HepG2 (cell line): Measurements from ENCODE around the gene LRP1-AS. TPM values are rescaled to one million over a fixed set of nuclear protein-coding genes. Genes with fewer than 3 reads are reported as not detected.

Experiments used
- ATAC-seq: fragments of 200-7000 bp; cut with Tn5 transposase; 3 replicates; pipeline ENCODE4 v1.9.1; 2020; ENCODE audit warnings: mild to moderate bottlenecking, moderate library complexity
- BruUV-seq: library from RNA; stranded (reverse); fragments of 400-500 nt; replicated peaks from 2 replicates; lab custom pipeline; 2021; lab: Mats Ljungman, UMichigan
- CTCF ChIA-PET: fragments of 300-600 bp; formaldehyde crosslinking; extraction: SDS; loops from one replicate; lab custom pipeline; 2021; ENCODE audit warnings: low total read pairs, inconsistent platforms, low intra/inter-chr PET ratio; lab: Yijun Ruan, JAX
- POLR2A ChIA-PET: fragments of 350-600 bp; sonication (Branson Sonifier 250); formaldehyde crosslinking; loops from one replicate; lab custom pipeline; 2020; ENCODE audit warnings: antibody characterized with exemption, inconsistent platforms; lab: Yijun Ruan, JAX
- DNase-seq: peaks from one replicate; pipeline ENCODE4 v3.0.0-alpha.2; 2015; ENCODE audit warnings: low spot score
- FAIRE-seq: peaks from 3 replicates; lab custom pipeline; 2011; peaks lifted over from hg19 to GRCh38; lab: Jason Lieb, UNC
- H2AFZ ChIP-seq: one replicate; pipeline ENCODE4 v1.6.1; 2011; ENCODE audit warnings: low read length, inconsistent platforms
- H3K27ac ChIP-seq: fragments of 300-600 bp; 3 replicates; pipeline ENCODE4 v1.8.0; 2011; ENCODE audit warnings: mixed run types, mild to moderate bottlenecking, mixed read lengths, low read length, inconsistent platforms; ENCODE audit not compliant: insufficient read depth; ENCODE audit errors: extremely low read length
- H3K27me3 ChIP-seq, 2 experiments: fragments of 200-600 bp in 1 of 2; 2 replicates in 1 of 2; 3 replicates in 1 of 2; pipeline versions ENCODE4 v1.6.0 to v1.8.0; 2011; ENCODE audit warnings: low read length in 2 of 2, mild to moderate bottlenecking in 2 of 2, moderate library complexity in 2 of 2, inconsistent platforms in 1 of 2; ENCODE audit not compliant: insufficient read depth in 2 of 2, control insufficient read depth in 1 of 2
- H3K36me3 ChIP-seq, 2 experiments: fragments of 200-600 bp in 1 of 2; replicated peaks in 1 of 2; 2 replicates in 1 of 2; 3 replicates in 1 of 2; pipeline versions ENCODE4 v1.5.1 to v1.8.0; 2011; ENCODE audit warnings: low read length in 2 of 2, inconsistent platforms in 1 of 2; ENCODE audit not compliant: insufficient read depth in 2 of 2, control insufficient read depth in 1 of 2
- H3K4me1 ChIP-seq: 2 replicates; pipeline ENCODE4 v1.5.1; 2012; ENCODE audit warnings: low read length, inconsistent platforms; ENCODE audit not compliant: insufficient read depth
- H3K4me2 ChIP-seq: 2 replicates; pipeline ENCODE4 v1.6.0; 2011; ENCODE audit warnings: low read depth, low read length, inconsistent platforms
- H3K4me3 ChIP-seq, 3 experiments: fragments of 200-600 bp in 1 of 3; sonication (generic), shearing (Covaris generic) in 1 of 3; replicated peaks in 1 of 3; 2 replicates each; pipeline ENCODE4 v1.5.1; 2011 to 2016; ENCODE audit warnings: low read length in 3 of 3, inconsistent platforms in 2 of 3, low read depth in 2 of 3, mild to moderate bottlenecking in 2 of 3, control low read depth in 1 of 3, mixed read lengths in 1 of 3; ENCODE audit not compliant: insufficient read depth in 1 of 3
- H3K79me2 ChIP-seq: one replicate; pipeline ENCODE4 v1.6.1; 2011; ENCODE audit warnings: low read length, inconsistent platforms; ENCODE audit not compliant: insufficient read depth
- H3K9ac ChIP-seq: 2 replicates; pipeline ENCODE4 v1.6.0; 2011; ENCODE audit warnings: mild to moderate bottlenecking, low read depth, low read length, inconsistent platforms; ENCODE audit not compliant: insufficient read depth
- H3K9me3 ChIP-seq: 2 replicates; pipeline ENCODE4 v1.5.1; 2012; ENCODE audit warnings: mild to moderate bottlenecking, low read length
- H4K20me1 ChIP-seq: 2 replicates; pipeline ENCODE4 v1.6.0; 2011; ENCODE audit warnings: inconsistent platforms, mild to moderate bottlenecking, low read length, moderate library complexity; ENCODE audit not compliant: insufficient read depth
- HNRNPK ChIP-seq: fragments of 200-400 bp; formaldehyde crosslinking; IDR thresholded peaks from 2 replicates; pipeline ENCODE4 v1.6.1; 2018; ENCODE audit warnings: low read length, low read depth, moderate library complexity, mild to moderate bottlenecking; ENCODE audit not compliant: poor library complexity, severe bottlenecking
- YEATS4 ChIP-seq: sonication (generic); formaldehyde crosslinking; IDR thresholded peaks from 2 replicates; pipeline ENCODE4 v1.4.0; 2020; ENCODE audit warnings: missing genetic modification reagents, borderline replicate concordance
- ZNF143 ChIP-seq: sonication (generic); formaldehyde crosslinking; IDR thresholded peaks from 2 replicates; pipeline ENCODE4 v1.4.0; 2020; ENCODE audit warnings: missing genetic modification reagents
- WGBS: methylation state at CpG from one replicate; pipeline ENCODE4 v1.1.6; 2017; ENCODE audit warnings: low lambda C conversion rate; 5-methylcytosine and 5-hydroxymethylcytosine counted together
- in situ Hi-C: cut with HindIII; loops from 2 replicates; pipeline ENCODE4 v1.10.0; 2017; ENCODE audit warnings: low pct_unique_long_range_greater_than_20kb; ENCODE audit not compliant: extremely low pct_ligation_motif_present
- intact Hi-C: fragments of 100-400 bp; cut with micrococcal nuclease; formaldehyde crosslinking; loops from one replicate; pipeline ENCODE4 v1.10.0; 2022; ENCODE audit not compliant: unreplicated experiment
- polyA plus RNA-seq, 8 experiments: library from polyadenylated mRNA; depleted of rRNA in 3 of 8; stranded (reverse) in 7 of 8; unstranded in 1 of 8; fragments of >200 nt; fragmentation: Illumina TruSeq in 4 of 8; extraction: Trizol in 4 of 8; gene quantifications; 2 replicates each; pipeline versions ENCODE4 v1.2.1 to v1.2.3, GENCODE V29; 2011 to 2016; ENCODE audit warnings: low read depth in 4 of 8, missing spikeins in 1 of 8, mixed read lengths in 1 of 8; ENCODE audit not compliant: insufficient read depth in 1 of 8
- total RNA-seq, 5 experiments: library from RNA; depleted of rRNA; stranded (reverse); fragments of >200 nt; fragmentation: Illumina TruSeq; extraction: Trizol; gene quantifications; 2 replicates each; pipeline ENCODE4 v1.2.3, GENCODE V29; 2016; ENCODE audit warnings: low read depth in 1 of 5
- TF ChIP-seq, protein P1 (sequence below): sonication (generic); formaldehyde crosslinking; conservative IDR thresholded peaks from 2 replicates; pipeline ENCODE4 v1.4.0; 2020; ENCODE audit warnings: missing genetic modification reagents
- TF ChIP-seq, protein P2 (sequence below), 2 experiments: sonication (generic) in 1 of 2; formaldehyde crosslinking in 1 of 2; IDR thresholded peaks; 2 replicates each; pipeline versions ENCODE4 v1.6.1 to v1.9.0; 2014 to 2022; ENCODE audit warnings: antibody characterized with exemption in 1 of 2, borderline replicate concordance in 1 of 2, inconsistent platforms in 1 of 2, low read depth in 1 of 2, missing genetic modification reagents in 1 of 2

Gene LRP1-AS
- total and polyA plus RNA-seq, 2 of the 13 experiments (the other 11 are each of a cell fraction or from before 2014, with no cell fraction given), result 0.20 TPM; not detected in 1

DNA sequence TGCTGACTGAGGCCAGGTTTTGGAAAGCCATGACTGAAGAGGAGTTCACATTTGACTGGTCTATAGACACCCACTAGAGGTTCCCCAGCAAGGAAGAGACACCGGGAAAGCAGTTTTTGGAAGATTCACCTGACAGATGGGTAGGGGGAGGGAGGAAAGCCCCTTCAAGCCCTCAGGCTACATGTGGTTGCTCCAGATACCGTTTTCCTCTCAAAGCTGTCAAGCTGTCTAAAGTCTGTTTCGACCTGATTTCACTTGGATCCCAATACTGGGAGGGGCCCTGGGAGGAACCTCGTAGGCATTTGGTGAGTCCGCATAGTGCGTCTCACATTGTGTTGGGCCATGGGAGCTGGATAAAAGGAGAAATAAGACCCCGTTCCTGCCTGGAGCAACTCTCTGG lies 20.9 kb downstream of the LRP1-AS start:
- no peak for TF ChIP-seq ZNF143 (CRISPR knock-in tag)
- TF ChIP-seq, protein P1, sequence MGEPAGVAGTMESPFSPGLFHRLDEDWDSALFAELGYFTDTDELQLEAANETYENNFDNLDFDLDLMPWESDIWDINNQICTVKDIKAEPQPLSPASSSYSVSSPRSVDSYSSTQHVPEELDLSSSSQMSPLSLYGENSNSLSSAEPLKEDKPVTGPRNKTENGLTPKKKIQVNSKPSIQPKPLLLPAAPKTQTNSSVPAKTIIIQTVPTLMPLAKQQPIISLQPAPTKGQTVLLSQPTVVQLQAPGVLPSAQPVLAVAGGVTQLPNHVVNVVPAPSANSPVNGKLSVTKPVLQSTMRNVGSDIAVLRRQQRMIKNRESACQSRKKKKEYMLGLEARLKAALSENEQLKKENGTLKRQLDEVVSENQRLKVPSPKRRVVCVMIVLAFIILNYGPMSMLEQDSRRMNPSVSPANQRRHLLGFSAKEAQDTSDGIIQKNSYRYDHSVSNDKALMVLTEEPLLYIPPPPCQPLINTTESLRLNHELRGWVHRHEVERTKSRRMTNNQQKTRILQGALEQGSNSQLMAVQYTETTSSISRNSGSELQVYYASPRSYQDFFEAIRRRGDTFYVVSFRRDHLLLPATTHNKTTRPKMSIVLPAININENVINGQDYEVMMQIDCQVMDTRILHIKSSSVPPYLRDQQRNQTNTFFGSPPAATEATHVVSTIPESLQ, result no peak
- 0 out of 2 replicates have a peak, but pooled peaks have one; percentile 6 for TF ChIP-seq YEATS4 (CRISPR knock-in tag)
- no peak for TF ChIP-seq HNRNPK
- in situ Hi-C loops (no loop called here), intact Hi-C loops (no loop called here)
- Histone ChIP-seq H3K27ac (peak overlapping the region; percentile 92), H3K79me2 (peaks cover 29% of the 10 kb centered on the region), H2AFZ (no peak overlapping the region), H3K36me3 (no peaks in the 10 kb centered on the region), H3K9me3 (no peaks in the 10 kb centered on the region), H3K4me3 (peak overlapping the region in 2 of 3 experiments; percentile 88 to 96; a peak in 2 of 6 replicates), H3K27me3 (no peaks in the 10 kb centered on the region; a peak in 1 of 5 replicates), H3K4me1 (peaks cover 30% of the 10 kb centered on the region), H3K4me2 (peak overlapping the region; percentile 76), H4K20me1 (peaks cover 8% of the 10 kb centered on the region), H3K9ac (peak overlapping the region; percentile 41)
- BruUV-seq, result no TSS peak
- CTCF ChIA-PET, result interaction anchor here (0.9 to 2.0 kb wide), 4 partner anchors 44 to 56 kb away, joined by 3 to 22 read pairs (median 10); no protein-coding TSS in a partner anchor
- FAIRE-seq, result no peak
- no peak for DNase-seq
- no peak for ATAC-seq
- POLR2A ChIA-PET, result interaction anchor here (1.5 to 16.0 kb wide), 10 partner anchors 11 to 103 kb away, joined by 10 to 827 read pairs (median 33); partner anchors contain the start of genes LRP1-AS, NEMP1, SHMT2 and STAT6
- 55% methylated on average over 7 of the region's 7 CpGs for WGBS

DNA sequence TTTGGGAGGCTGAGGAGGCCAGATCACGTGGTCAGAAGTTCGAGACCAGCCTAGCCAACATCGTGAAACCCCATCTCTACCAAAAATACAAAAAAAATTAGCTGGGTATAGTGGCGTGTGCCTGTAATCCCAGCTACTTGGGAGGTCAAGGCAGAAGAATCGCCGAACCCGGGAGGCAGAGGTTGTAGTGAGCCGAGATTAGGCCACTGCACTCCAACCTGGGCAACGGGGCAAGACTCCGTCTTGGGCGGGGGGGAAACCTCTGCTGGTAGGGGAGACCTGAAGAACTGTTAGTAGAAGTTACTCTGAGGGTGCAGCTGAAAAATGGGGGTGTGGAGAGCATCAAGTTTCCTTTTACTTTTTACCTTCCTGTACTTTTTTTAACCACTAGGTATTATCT lies 21.4 kb downstream of the LRP1-AS start:
- CTCF ChIA-PET, result interaction anchor here (0.9 to 2.0 kb wide), 3 partner anchors 45 to 56 kb away, joined by 3 to 22 read pairs (median 11); no protein-coding TSS in a partner anchor
- WGBS, result 94% methylated on average over 11 of the region's 11 CpGs
- TF ChIP-seq, protein P2, sequence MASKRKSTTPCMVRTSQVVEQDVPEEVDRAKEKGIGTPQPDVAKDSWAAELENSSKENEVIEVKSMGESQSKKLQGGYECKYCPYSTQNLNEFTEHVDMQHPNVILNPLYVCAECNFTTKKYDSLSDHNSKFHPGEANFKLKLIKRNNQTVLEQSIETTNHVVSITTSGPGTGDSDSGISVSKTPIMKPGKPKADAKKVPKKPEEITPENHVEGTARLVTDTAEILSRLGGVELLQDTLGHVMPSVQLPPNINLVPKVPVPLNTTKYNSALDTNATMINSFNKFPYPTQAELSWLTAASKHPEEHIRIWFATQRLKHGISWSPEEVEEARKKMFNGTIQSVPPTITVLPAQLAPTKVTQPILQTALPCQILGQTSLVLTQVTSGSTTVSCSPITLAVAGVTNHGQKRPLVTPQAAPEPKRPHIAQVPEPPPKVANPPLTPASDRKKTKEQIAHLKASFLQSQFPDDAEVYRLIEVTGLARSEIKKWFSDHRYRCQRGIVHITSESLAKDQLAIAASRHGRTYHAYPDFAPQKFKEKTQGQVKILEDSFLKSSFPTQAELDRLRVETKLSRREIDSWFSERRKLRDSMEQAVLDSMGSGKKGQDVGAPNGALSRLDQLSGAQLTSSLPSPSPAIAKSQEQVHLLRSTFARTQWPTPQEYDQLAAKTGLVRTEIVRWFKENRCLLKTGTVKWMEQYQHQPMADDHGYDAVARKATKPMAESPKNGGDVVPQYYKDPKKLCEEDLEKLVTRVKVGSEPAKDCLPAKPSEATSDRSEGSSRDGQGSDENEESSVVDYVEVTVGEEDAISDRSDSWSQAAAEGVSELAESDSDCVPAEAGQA (IDR thresholded peaks at IDR 0.05; ENCODE audit: low read depth), result no peak
- TF ChIP-seq, protein P2 (CRISPR knock-in tag; IDR thresholded peaks at IDR 0.05; ENCODE audit: borderline replicate concordance), result no peak
- H3K4me1 ChIP-seq, result peaks cover 25% of the 10 kb centered on the region
- H2AFZ ChIP-seq, result no peak overlapping the region
- no peak overlapping the region for H3K9ac ChIP-seq
- H3K4me2 ChIP-seq, result no peak overlapping the region
- H3K9me3 ChIP-seq, result no peaks in the 10 kb centered on the region
- H3K79me2 ChIP-seq, result peaks cover 24% of the 10 kb centered on the region
- ATAC-seq (no peak), DNase-seq (no peak), FAIRE-seq (no peak)
- BruUV-seq, result no TSS peak
- H3K4me3 ChIP-seq, result no peak overlapping the region; a peak in 1 of 6 replicates
- in situ Hi-C loops (no loop called here), intact Hi-C loops (no loop called here)
- H3K36me3 ChIP-seq, result no peaks in the 10 kb centered on the region
- POLR2A ChIA-PET, result interaction anchor here (2.5 to 16.0 kb wide), 6 partner anchors 11 to 104 kb away, joined by 20 to 827 read pairs (median 96); partner anchors contain the start of genes LRP1-AS, SHMT2 and STAT6
- H3K27ac ChIP-seq, result no peak overlapping the region
- peaks cover 3% of the 10 kb centered on the region; the same call in 1 of the 2 replicates for H4K20me1 ChIP-seq
- no peaks in the 10 kb centered on the region; a peak in 1 of 5 replicates for H3K27me3 ChIP-seq
